Measurements from ENCODE around the gene CLDN24.

CLDN24 gene

DNA sequence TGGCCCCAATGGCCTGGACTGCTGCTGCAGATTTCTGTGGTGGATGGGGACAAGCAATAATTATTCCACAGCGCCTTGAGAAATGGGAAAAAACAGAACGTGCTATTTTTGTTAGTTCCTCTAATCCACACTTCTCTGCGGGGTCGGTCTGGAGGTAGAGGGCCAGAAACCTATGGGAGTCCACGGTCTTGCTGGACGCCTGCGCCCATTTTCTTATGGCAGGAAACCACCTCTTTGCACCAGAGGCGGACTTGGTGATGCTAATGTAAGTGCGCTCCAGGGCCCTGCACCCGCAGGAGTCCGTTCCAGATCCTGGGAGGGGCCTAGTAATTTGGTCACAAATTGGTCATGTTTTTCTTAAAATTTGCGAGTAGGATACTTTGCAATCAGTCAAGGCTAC lies 25.9 kb upstream of the CLDN24 start:
- no peaks in the 10 kb centered on the region for H4K20me1 ChIP-seq (ENCODE audit: insufficient read depth, low read length)
- H3K4me1 ChIP-seq (ENCODE audit: insufficient read depth, low read length, severe bottlenecking): no peaks in the 10 kb centered on the region
- H3K9me2 ChIP-seq (ENCODE audit: low read depth, low read length): no peaks in the 10 kb centered on the region
- no peak overlapping the region for H3K4me2 ChIP-seq (ENCODE audit: low read length)
- no peak overlapping the region for H3K4me3 ChIP-seq (ENCODE audit: low read depth, low read length, poor library complexity, severe bottlenecking)
- no peak overlapping the region for H3K27ac ChIP-seq (ENCODE audit: low read depth, low read length, poor library complexity, severe bottlenecking)
- no peaks in the 10 kb centered on the region for H3K27me3 ChIP-seq (ENCODE audit: insufficient read depth, low read length)
- no peak for TF ChIP-seq CTCF (IDR thresholded peaks at IDR 0.05; ENCODE audit: low read length)
- TF ChIP-seq EZH2 (IDR thresholded peaks at IDR 0.05; ENCODE audit: borderline replicate concordance, low read length): no peak
- H3K9ac ChIP-seq (ENCODE audit: low read length): no peak overlapping the region
- H3K36me3 ChIP-seq (ENCODE audit: insufficient read depth, low read length): no peaks in the 10 kb centered on the region
- H3K9me3 ChIP-seq (ENCODE audit: low read length): no peaks in the 10 kb centered on the region
- H3F3A ChIP-seq (ENCODE audit: insufficient read depth, low read length): no peaks in the 10 kb centered on the region
- no peak overlapping the region for H2AFZ ChIP-seq (ENCODE audit: low read length)
- no peaks in the 10 kb centered on the region for H3K79me2 ChIP-seq (ENCODE audit: insufficient read depth, low read length)

- no peaks in the 10 kb centered on the region for H3K36me3 ChIP-seq (ENCODE audit: insufficient read depth, low read length)
- no peaks in the 10 kb centered on the region for H3K9me2 ChIP-seq (ENCODE audit: low read depth, low read length)
- no peaks in the 10 kb centered on the region for H3F3A ChIP-seq (ENCODE audit: insufficient read depth, low read length)
- no peaks in the 10 kb centered on the region for H3K9me3 ChIP-seq (ENCODE audit: low read length)
- H4K20me1 ChIP-seq (ENCODE audit: insufficient read depth, low read length): no peaks in the 10 kb centered on the region
- no peak overlapping the region for H3K27ac ChIP-seq (ENCODE audit: low read depth, low read length, poor library complexity, severe bottlenecking)
- H3K9ac ChIP-seq (ENCODE audit: low read length): no peak overlapping the region
- TF ChIP-seq EZH2 (IDR thresholded peaks at IDR 0.05; ENCODE audit: borderline replicate concordance, low read length) (no peak), CTCF (IDR thresholded peaks at IDR 0.05; ENCODE audit: low read length) (no peak)
- H3K4me2 ChIP-seq (ENCODE audit: low read length): no peak overlapping the region
- no peak overlapping the region for H3K4me3 ChIP-seq (ENCODE audit: low read depth, low read length, poor library complexity, severe bottlenecking)
- H2AFZ ChIP-seq (ENCODE audit: low read length): no peak overlapping the region
- H3K79me2 ChIP-seq (ENCODE audit: insufficient read depth, low read length): no peaks in the 10 kb centered on the region
- H3K4me1 ChIP-seq (ENCODE audit: insufficient read depth, low read length, severe bottlenecking): no peaks in the 10 kb centered on the region
- H3K27me3 ChIP-seq (ENCODE audit: insufficient read depth, low read length): no peaks in the 10 kb centered on the region
Measured at GRCh38 chr4:183347566-183347965, 25.3 kb upstream of the CLDN24 start.

DNA sequence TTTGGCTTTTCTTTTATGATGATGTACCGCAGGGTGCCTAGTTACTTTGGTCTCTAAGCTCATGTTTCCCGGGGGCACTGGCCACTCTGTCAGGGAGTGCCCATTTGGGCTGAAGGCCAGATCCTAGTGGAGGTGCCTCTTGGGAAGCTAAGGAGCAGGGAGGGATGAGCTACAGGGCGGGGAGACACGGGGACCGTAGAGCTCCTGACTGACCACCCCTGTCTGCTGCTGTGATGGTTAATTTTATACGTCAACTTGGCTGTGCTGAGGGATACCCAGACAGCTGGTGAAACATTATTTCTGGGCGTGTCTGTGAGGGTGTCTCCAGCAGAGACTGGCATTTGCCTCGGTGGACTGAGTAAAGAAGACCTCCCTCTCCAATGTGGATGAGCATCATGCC lies 24.9 kb upstream of the CLDN24 start:
- H3F3A ChIP-seq (ENCODE audit: insufficient read depth, low read length): no peaks in the 10 kb centered on the region
- no peak overlapping the region for H3K9ac ChIP-seq (ENCODE audit: low read length)
- no peak overlapping the region for H3K4me2 ChIP-seq (ENCODE audit: low read length)
- no peak overlapping the region for H3K27ac ChIP-seq (ENCODE audit: low read depth, low read length, poor library complexity, severe bottlenecking)
- H3K27me3 ChIP-seq (ENCODE audit: insufficient read depth, low read length): no peaks in the 10 kb centered on the region
- no peaks in the 10 kb centered on the region for H3K9me3 ChIP-seq (ENCODE audit: low read length)
- no peaks in the 10 kb centered on the region for H3K36me3 ChIP-seq (ENCODE audit: insufficient read depth, low read length)
- H4K20me1 ChIP-seq (ENCODE audit: insufficient read depth, low read length): no peaks in the 10 kb centered on the region
- TF ChIP-seq CTCF (IDR thresholded peaks at IDR 0.05; ENCODE audit: low read length) (no peak), EZH2 (IDR thresholded peaks at IDR 0.05; ENCODE audit: borderline replicate concordance, low read length) (no peak)
- no peaks in the 10 kb centered on the region for H3K9me2 ChIP-seq (ENCODE audit: low read depth, low read length)
- H2AFZ ChIP-seq (ENCODE audit: low read length): no peak overlapping the region
- no peaks in the 10 kb centered on the region for H3K4me1 ChIP-seq (ENCODE audit: insufficient read depth, low read length, severe bottlenecking)
- no peaks in the 10 kb centered on the region for H3K79me2 ChIP-seq (ENCODE audit: insufficient read depth, low read length)
- no peak overlapping the region for H3K4me3 ChIP-seq (ENCODE audit: low read depth, low read length, poor library complexity, severe bottlenecking)

All from OCI-LY1 (cell line).